Muscle layer of colon (tissue), 2 donors: Measurements from ENCODE around the gene ANTXR2.

Source experiments
- H3K27ac ChIP-seq: one replicate; pipeline ENCODE4 v1.7.0; 2013; ENCODE audit warnings: low read depth, mild to moderate bottlenecking, low read length, moderate library complexity
- H3K27me3 ChIP-seq, 2 donors: one replicate each; pipeline ENCODE4 v1.7.0; 2013; ENCODE audit warnings: low read length in 2 of 2, mild to moderate bottlenecking in 2 of 2; ENCODE audit not compliant: insufficient read depth in 2 of 2, control insufficient read depth in 1 of 2
- H3K36me3 ChIP-seq: one replicate; pipeline ENCODE4 v1.7.0; 2013; ENCODE audit warnings: mild to moderate bottlenecking, low read length; ENCODE audit not compliant: insufficient read depth
- H3K4me1 ChIP-seq: one replicate; pipeline ENCODE4 v1.7.0; 2013; ENCODE audit warnings: mild to moderate bottlenecking, low read length; ENCODE audit not compliant: insufficient read depth
- H3K4me3 ChIP-seq, 2 donors: one replicate each; pipeline ENCODE4 v1.7.0; 2013; ENCODE audit warnings: low read length in 2 of 2, low read depth in 1 of 2, mild to moderate bottlenecking in 1 of 2, moderate library complexity in 1 of 2
- H3K9ac ChIP-seq: one replicate; pipeline ENCODE4 v1.7.0; 2013; ENCODE audit warnings: low read length
- H3K9me3 ChIP-seq: one replicate; pipeline ENCODE4 v1.7.0; 2013; ENCODE audit warnings: mild to moderate bottlenecking, low read length
- donor health status: abdominal sarcoma.
- donor health status: Adenocarcinoma of cecum.

Gene ANTXR2

GRCh38 chr4:80091688-80092087, 18.7 kb upstream of the ANTXR2 start:
- H3K27me3 ChIP-seq: no peaks in the 10 kb centered on the region
- no peak overlapping the region for H3K9ac ChIP-seq
- no peaks in the 10 kb centered on the region for H3K9me3 ChIP-seq
- no peaks in the 10 kb centered on the region for H3K36me3 ChIP-seq
- H3K4me3 ChIP-seq: no peak overlapping the region
- H3K27ac ChIP-seq: no peak overlapping the region
- H3K4me1 ChIP-seq: no peaks in the 10 kb centered on the region

- Histone ChIP-seq H3K4me3 (no peak overlapping the region), H3K9me3 (no peaks in the 10 kb centered on the region), H3K4me1 (no peaks in the 10 kb centered on the region), H3K36me3 (no peaks in the 10 kb centered on the region), H3K9ac (no peak overlapping the region), H3K27me3 (no peaks in the 10 kb centered on the region), H3K27ac (no peak overlapping the region)
Observed at GRCh38 chr4:80091184-80091583, 18.2 kb upstream of the ANTXR2 start.

- Histone ChIP-seq H3K4me3 (no peak overlapping the region), H3K27ac (no peak overlapping the region), H3K9ac (no peak overlapping the region)
Observed at GRCh38 chr4:80090090-80090489, 17.1 kb upstream of the ANTXR2 start.

GRCh38 chr4:80088471-80088870, 15.4 kb upstream of the ANTXR2 start:
- Histone ChIP-seq H3K27me3 (no peaks in the 10 kb centered on the region), H3K4me1 (no peaks in the 10 kb centered on the region), H3K36me3 (no peaks in the 10 kb centered on the region), H3K4me3 (no peak overlapping the region), H3K27ac (no peak overlapping the region), H3K9ac (no peak overlapping the region), H3K9me3 (no peaks in the 10 kb centered on the region)

More at GRCh38 chr4:80090090-80090489, 17.1 kb upstream of the ANTXR2 start:
- H3K9me3 ChIP-seq: no peaks in the 10 kb centered on the region
- no peaks in the 10 kb centered on the region for H3K36me3 ChIP-seq
- H3K4me1 ChIP-seq: no peaks in the 10 kb centered on the region
- H3K27me3 ChIP-seq: no peaks in the 10 kb centered on the region

- H3K4me3 ChIP-seq: no peak overlapping the region
- no peaks in the 10 kb centered on the region for H3K36me3 ChIP-seq
- H3K4me1 ChIP-seq: no peaks in the 10 kb centered on the region
- H3K9ac ChIP-seq: no peak overlapping the region
- H3K9me3 ChIP-seq: no peaks in the 10 kb centered on the region
- no peak overlapping the region for H3K27ac ChIP-seq
- H3K27me3 ChIP-seq: no peaks in the 10 kb centered on the region
Observed at GRCh38 chr4:80086296-80086695, 13.3 kb upstream of the ANTXR2 start.

DNA sequence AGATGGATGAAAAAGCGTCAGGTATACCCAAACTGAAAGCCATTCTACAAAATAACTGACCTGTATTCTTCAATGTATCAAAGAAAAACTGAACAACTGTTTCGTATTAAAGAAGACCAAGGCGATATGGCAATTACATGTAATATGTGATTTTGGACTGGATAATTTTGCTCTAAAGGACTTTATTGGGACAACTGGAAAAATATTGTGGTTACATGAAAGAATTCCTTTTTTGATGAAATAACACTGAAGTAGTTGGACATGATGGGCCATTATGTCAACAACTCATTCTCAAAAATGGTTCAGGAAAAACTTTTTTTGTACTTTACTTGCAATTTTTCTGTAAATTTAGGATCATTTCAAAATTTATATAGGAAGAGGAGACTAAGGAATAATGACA, 12.1 kb upstream of the ANTXR2 start:
- Histone ChIP-seq H3K9me3 (no peaks in the 10 kb centered on the region), H3K27me3 (no peaks in the 10 kb centered on the region), H3K9ac (no peak overlapping the region), H3K36me3 (no peaks in the 10 kb centered on the region), H3K4me3 (no peak overlapping the region), H3K27ac (no peak overlapping the region), H3K4me1 (no peaks in the 10 kb centered on the region)

GRCh38 chr4:80082693-80083092, 9.7 kb upstream of the ANTXR2 start:
- H3K4me3 ChIP-seq: no peak overlapping the region
- no peaks in the 10 kb centered on the region for H3K27me3 ChIP-seq
- no peaks in the 10 kb centered on the region for H3K36me3 ChIP-seq
- H3K4me1 ChIP-seq: no peaks in the 10 kb centered on the region
- no peaks in the 10 kb centered on the region for H3K9me3 ChIP-seq
- H3K27ac ChIP-seq: no peak overlapping the region
- no peak overlapping the region for H3K9ac ChIP-seq

GRCh38 chr4:80081566-80081965, 8.5 kb upstream of the ANTXR2 start:
- Histone ChIP-seq H3K9me3 (no peaks in the 10 kb centered on the region), H3K27me3 (no peaks in the 10 kb centered on the region), H3K4me3 (no peak overlapping the region), H3K4me1 (no peaks in the 10 kb centered on the region), H3K9ac (no peak overlapping the region), H3K27ac (no peak overlapping the region), H3K36me3 (no peaks in the 10 kb centered on the region)

- H3K27me3 ChIP-seq: no peaks in the 10 kb centered on the region
- H3K27ac ChIP-seq: no peak overlapping the region
- no peak overlapping the region for H3K9ac ChIP-seq
- no peaks in the 10 kb centered on the region for H3K9me3 ChIP-seq
- H3K36me3 ChIP-seq: no peaks in the 10 kb centered on the region
- H3K4me3 ChIP-seq: no peak overlapping the region
- peaks cover 5% of the 10 kb centered on the region for H3K4me1 ChIP-seq
Observed at GRCh38 chr4:80079255-80079923, 6.4 kb upstream of the ANTXR2 start.

DNA sequence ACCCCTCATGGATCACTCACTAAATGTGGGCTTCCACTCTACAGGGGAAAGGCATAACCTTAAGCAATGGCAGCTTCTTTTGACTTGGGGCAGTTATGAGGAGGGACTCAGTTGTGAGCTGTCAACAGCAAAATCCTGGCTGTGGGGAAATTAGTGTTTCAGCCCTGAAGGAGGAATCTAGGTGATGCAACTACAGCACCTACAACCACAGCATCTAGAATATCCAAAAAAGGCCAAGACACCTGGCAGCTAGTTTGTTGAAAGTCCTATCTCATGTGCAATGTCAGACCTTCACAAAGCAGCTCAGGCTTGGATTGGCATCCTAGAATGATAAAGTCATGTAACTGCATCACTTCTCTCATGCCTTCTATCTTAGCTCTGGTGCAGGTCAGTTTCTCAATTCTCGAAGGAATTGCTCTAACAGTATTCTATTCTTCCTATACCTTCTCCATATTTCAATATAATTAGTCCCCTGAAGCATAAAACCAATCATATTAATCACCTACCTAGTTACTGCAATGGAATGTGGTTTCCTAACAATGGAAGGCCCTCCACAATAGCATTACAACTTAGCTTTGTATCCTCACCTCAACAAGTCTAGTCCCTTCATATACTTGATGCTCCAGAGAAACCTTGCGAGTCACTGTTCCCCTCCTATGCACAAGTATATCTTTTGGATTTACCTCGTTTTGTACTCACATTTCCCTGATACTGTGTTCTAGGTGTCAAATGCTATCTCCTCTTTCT, 5.5 kb upstream of the ANTXR2 start:
- Histone ChIP-seq H3K4me1 (peaks cover 13% of the 10 kb centered on the region), H3K4me3 (no peak overlapping the region), H3K27me3 (no peaks in the 10 kb centered on the region), H3K9ac (no peak overlapping the region), H3K36me3 (no peaks in the 10 kb centered on the region), H3K9me3 (no peaks in the 10 kb centered on the region), H3K27ac (no peak overlapping the region)

GRCh38 chr4:80077639-80078038, 4.6 kb upstream of the ANTXR2 start:
- Histone ChIP-seq H3K4me1 (peaks cover 16% of the 10 kb centered on the region), H3K9me3 (no peaks in the 10 kb centered on the region), H3K9ac (no peak overlapping the region), H3K27ac (no peak overlapping the region), H3K4me3 (no peak overlapping the region), H3K36me3 (no peaks in the 10 kb centered on the region), H3K27me3 (no peaks in the 10 kb centered on the region)

- H3K36me3 ChIP-seq: no peaks in the 10 kb centered on the region
- no peak overlapping the region for H3K27ac ChIP-seq
- no peaks in the 10 kb centered on the region for H3K9me3 ChIP-seq
- H3K4me3 ChIP-seq: no peak overlapping the region
- no peaks in the 10 kb centered on the region for H3K27me3 ChIP-seq
- no peak overlapping the region for H3K9ac ChIP-seq
- peaks cover 16% of the 10 kb centered on the region for H3K4me1 ChIP-seq
Observed at GRCh38 chr4:80076681-80077080, 3.7 kb upstream of the ANTXR2 start.
